Activated CD8-positive, alpha-beta memory T cell treated with anti-CD3 and anti-CD28 coated beads for 24 hours (primary cell): ENCODE results near the gene ATG4D.
"Not testable (repeated sequence)": the region's sequence is repeated elsewhere in the genome, so short reads cannot be mapped to it uniquely, and the experiment has no call there.

Source experiments
- DNase-seq: peaks from one replicate; pipeline ENCODE4 v3.0.0-alpha.2; 2020

ATG4D gene

DNA sequence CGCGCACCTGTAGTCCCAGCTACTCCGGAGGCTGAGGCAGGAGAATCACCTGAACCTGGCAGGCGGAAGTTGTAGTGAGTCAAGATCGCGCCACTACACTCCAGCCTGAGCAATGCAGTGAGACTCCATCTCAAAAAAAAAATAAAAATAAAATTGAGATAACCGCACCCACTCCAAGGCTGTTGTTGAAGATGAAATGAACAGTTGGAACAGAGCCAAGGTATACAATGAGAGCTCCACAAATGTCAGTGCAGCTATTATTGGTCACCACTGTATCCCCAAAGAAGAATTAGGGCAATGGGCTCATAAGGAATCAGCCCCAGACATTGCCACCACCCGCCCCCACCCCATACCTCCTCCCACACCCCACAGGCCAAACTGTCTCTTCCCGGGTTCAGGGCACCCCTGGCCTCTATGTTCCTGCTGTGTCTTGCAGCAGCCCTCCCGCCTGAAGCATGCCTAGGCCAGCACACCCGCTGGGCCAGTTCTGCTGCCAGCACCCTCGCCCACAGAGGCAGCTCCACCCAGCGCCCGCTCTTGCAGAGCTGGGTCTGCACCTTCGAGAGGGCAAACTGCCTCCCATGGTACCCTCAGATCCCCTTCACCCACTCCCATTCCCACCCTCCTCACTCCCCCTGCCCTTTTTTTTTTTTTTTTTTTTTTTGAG lies 22.9 kb upstream of the ATG4D start:
- DNase-seq, result no peak

GRCh38 chr19:10521461-10522171 lies 22.1 kb upstream of the ATG4D start:
- no peak for DNase-seq

DNA sequence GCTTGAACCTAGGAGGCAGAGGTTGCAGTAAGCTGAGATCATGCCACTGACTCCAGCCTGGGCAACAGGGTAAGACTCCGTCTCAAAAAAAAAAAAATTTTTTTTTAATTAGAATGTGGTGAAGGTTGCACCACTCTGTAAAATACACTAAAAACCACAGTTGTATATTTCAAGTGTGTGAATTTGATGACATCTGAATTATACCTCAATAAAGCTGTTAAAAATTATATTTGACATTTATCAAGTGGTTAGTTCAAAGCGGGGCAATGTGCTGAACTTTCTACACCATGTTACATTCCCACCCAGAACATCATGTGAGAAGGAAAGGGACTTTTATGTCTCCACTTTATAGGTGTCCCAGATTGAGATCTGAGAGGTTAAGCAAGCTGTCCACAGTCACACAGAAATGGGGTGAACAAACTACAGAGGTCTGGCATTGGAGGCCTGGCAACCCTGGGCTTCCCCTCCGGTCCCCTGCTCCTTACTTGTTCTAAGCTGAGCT lies 20.5 kb upstream of the ATG4D start:
- DNase-seq, result no peak

DNA sequence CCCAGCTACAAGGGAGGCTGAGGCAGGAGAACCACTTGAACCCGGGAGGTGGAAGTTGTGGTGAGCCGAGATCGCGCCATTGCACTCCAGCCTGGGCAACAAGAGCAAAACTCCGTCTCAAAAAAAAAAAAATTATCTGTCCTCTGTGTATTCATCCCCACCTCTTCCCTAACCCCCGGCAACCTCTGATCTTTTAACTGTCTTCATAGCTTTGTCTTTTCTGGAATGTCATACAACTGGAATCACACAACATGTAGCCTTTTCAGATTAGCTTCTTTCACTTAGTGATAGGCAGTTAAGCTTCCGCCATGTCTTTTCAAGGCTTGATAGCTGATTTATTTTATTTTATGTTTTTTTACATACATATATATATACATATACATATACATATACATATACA lies 18.1 kb upstream of the ATG4D start:
- DNase-seq, result no peak

- not testable (repeated sequence) for DNase-seq
Measured at GRCh38 chr19:10526887-10527286, 16.8 kb upstream of the ATG4D start.

DNA sequence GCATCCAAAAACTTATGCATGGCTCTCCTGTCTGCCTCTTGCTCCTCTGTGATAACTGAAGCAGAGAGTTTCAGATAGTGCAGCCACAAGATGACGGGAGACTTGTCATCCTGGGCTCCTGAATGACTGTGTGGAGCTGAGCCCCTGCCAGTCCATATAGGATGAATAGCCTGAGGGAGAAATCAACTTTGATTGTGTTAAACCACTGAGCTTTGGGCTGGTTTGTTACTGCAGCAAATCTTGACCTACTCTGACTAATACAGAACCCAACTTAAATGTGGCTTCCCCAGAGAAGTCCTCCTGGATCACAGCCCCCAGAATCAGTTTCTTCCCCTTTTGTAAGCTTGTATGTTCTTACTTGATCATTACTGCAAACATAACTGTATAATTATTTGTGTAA lies 11.2 kb upstream of the ATG4D start:
- no peak for DNase-seq

- DNase-seq, result no peak
Measured at GRCh38 chr19:10533646-10534386, 9.9 kb upstream of the ATG4D start.

GRCh38 chr19:10535613-10536012 lies 8.1 kb upstream of the ATG4D start:
- no peak for DNase-seq

GRCh38 chr19:10537668-10538067 lies 6.0 kb upstream of the ATG4D start:
- DNase-seq, result no peak

DNA sequence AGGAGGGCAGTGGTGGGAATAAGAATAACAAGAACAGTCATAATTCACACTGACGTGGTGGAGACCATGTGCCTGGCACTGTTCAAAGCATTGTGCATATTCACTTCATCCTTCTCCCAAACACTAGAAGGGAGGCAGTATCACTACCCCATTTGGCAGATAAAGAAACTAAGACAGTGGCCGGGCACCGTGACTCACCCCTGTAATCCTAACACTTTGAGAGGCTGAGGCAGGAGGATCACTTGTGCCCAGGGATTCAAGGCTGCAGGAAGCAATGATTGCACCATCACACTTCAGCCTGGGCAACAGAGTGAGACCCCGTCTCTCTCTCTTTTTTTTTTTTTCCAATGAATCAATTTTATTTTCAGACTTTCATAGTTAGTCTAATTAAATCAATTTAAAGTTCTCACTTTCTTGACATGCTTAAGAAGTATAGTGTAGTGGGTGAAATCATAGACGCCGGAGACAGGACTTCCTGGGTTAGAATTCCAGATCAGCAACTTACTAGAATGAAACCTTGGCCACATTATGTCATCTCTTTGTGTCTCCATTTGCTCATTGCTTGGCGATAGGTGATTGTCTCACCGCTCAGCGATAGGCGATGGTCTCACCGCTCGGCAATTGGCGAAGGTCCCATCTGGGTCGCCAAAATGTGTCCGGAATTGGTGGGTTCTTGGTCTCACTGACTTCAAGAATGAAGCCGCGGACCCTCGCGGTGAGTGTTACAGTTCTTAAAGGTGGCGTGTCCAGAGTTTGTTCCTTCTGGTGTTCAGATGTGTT lies 5.3 kb upstream of the ATG4D start:
- DNase-seq, result no peak

- not testable (repeated sequence) for DNase-seq
Measured at GRCh38 chr19:10539016-10539415, 4.7 kb upstream of the ATG4D start.

DNA sequence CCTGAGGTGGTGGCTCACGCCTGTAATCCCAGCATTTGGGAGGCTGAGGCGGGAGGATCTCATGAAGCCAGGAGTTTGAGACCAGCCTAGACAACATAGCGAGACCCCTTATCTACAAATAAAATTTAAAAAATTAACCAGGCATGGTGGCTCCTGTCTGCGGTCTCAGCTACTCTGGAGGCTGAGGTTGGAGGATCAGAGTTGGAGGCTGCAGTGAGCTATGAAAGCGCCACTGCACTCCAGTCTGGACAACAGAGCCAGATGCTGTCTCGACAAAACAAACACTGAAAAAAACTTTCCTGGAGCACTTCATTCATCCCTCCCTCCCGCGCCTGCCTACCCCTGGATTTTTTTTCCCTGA lies 665 bp upstream of the ATG4D start:
- DNase-seq, result no peak

DNA sequence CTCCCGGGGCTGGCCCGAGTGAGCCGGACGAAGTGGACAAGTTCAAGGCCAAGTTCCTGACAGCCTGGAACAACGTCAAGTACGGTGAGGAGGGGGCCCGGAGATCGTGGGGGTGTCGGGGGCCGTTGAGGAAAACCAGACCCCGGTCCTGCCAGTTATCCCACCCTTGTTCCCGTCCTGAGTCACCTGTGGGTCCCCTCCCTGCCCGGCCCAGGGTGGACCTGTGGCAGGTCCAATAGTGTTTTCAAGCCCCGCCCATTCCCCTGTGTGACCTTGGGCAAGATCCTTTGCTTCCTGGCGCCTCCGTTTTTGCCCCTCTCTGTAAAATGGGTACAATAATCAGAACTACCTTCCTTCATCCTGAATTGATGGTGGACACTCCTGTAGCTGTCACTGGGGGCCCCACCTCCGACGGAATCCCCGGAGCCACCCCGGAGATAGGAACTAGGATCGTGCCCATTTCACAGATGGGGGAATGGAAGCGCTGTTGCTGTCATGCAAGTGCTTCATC lies 593 bp downstream of the ATG4D start:
- no peak for DNase-seq

DNA sequence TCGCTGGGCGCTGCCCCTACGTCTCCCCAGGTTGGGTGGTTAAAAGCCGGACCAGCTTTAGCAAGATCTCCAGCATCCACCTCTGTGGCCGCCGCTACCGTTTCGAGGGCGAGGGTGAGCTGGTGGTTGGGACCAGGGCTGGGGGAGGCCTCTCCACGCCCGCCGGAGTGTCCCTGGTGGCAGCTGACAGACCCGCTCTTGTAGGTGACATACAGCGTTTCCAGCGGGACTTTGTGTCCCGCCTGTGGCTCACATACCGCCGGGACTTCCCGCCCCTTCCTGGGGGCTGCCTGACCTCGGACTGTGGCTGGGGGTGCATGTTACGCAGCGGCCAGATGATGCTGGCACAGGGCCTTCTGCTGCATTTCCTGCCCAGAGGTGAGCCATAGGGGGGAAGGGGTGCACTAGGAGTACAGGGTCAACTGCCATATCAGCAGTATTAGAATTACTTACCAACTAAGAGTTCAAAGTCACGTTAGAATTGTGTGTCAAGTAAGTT lies 1.1 kb downstream of the ATG4D start:
- DNase-seq, result no peak

- DNase-seq, result no peak
Measured at GRCh38 chr19:10546817-10547216, 3.1 kb downstream of the ATG4D start.

DNA sequence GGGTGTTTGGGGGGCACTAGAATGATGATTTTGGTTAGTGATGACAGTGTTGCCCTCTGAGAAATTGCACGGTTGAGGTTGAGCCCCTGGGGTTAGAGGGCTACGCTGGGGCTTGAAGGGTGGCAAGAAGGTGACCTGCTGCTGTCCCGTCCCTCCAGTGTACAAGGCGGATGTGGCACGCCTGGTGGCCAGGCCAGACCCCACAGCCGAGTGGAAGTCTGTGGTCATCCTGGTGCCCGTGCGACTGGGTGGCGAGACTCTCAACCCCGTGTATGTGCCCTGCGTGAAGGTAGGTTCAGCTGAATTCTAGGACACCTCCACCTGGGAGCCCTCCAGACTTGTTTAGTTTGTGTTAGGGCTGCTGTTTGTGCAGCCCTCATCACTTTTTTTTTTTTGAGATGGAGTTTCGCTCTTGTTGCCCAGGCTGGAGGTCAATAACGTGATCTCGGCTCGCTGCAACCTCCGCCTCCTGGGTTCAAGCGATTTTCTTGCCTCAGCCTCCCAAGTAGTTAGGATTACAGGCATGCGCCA lies 5.1 kb downstream of the ATG4D start:
- no peak for DNase-seq

- no peak for DNase-seq
Measured at GRCh38 chr19:10549733-10550132, 6.0 kb downstream of the ATG4D start.

- DNase-seq, result no peak
Measured at GRCh38 chr19:10550336-10550735, 6.6 kb downstream of the ATG4D start.

DNA sequence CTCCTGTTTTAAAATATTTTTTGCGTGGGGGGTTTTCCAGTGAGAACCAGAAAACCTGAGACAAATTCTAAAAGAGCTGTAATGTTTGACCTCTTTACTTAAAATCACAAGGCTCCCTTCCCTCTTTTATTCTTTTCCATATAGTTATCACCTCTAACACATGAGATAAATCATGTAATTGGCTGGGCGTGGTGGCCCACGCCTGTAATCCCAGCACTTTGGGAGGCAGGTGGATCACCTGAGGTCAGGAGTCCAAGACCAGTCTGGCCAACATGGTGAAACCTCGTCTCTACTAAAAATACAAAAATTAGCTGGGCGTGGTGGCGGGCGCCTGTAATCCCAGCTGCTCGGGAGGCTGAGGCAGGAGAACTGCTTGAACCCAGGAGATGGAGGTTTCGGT lies 7.3 kb downstream of the ATG4D start:
- DNase-seq, result not testable (repeated sequence)

- peak; percentile 75 for DNase-seq
Measured at GRCh38 chr19:10551698-10552301, 8.1 kb downstream of the ATG4D start.

DNA sequence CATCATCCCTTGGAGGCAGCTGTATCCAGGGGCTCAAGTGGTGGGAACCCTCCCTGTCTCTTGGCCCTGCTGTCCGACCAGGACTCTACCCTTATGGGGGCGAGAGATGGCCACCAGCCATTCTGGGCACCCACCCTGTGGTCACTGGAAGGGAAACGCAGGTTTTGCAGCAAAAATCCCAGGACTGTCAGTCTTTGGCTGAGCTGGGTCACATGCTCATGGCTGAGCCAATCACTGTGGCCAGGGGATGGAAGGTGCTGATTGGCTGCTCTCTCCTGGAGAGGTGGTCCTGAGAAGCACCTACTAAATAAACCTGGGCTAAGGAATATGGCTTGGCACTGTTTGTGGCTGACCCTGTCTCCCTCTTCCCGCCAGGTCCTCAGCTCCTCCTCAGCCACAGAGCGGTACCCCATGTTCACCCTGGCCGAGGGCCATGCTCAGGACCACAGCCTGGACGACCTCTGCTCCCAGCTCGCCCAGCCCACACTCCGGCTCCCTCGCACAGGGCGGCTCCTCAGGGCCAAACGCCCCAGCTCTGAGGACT lies 8.9 kb downstream of the ATG4D start:
- peak; percentile 75 for DNase-seq
